B cell (primary cell): ENCODE data around the gene CD68. TPM values are rescaled to one million over a fixed set of nuclear protein-coding genes. Genes with fewer than 3 reads are reported as not detected.

ENCODE experiments used
- ATAC-seq: fragments of 200-7000 bp; cut with Tn5 transposase; one replicate; pipeline ENCODE4 v1.10.0; 2021; ENCODE audit warnings: low read depth, mild to moderate bottlenecking, moderate number of reproducible peaks, moderate library complexity
- CTCF ChIA-PET: fragments of 350-600 bp; sonication (Branson Sonifier 250); formaldehyde crosslinking; loops from one replicate; lab custom pipeline; 2021; ENCODE audit warnings: antibody characterized with exemption, inconsistent platforms; lab: Charles Lee
- POLR2A ChIA-PET: fragments of 350-600 bp; sonication (Branson Sonifier 250); formaldehyde crosslinking; loops from one replicate; lab custom pipeline; 2021; ENCODE audit warnings: antibody characterized with exemption; lab: Charles Lee
- DNase-seq: peaks from one replicate; pipeline ENCODE4 v3.0.0; 2013
- H2AFZ ChIP-seq: 2 replicates; pipeline ENCODE4 v1.6.1; 2012; ENCODE audit warnings: mild to moderate bottlenecking, low read depth, low read length; ENCODE audit not compliant: insufficient read depth, poor library complexity, severe bottlenecking
- H3K27ac ChIP-seq, 2 donors: 1 replicate in 1 of 2; 2 replicates in 1 of 2; pipeline ENCODE4 v1.5.1; 2012 to 2013; ENCODE audit warnings: low read length in 2 of 2, mild to moderate bottlenecking in 2 of 2, moderate library complexity in 1 of 2
- H3K27me3 ChIP-seq, 4 experiments: fragments of 200-600 bp in 1 of 4; sonication (generic) in 1 of 4; replicated peaks in 1 of 4; 1 replicate in 2 of 4; 2 replicates in 2 of 4; pipeline versions ENCODE4 v1.6.1 to v1.7.0; 2013 to 2016; ENCODE audit warnings: low read length in 3 of 4, mild to moderate bottlenecking in 2 of 4, mixed read lengths in 1 of 4, moderate library complexity in 1 of 4; ENCODE audit not compliant: insufficient read depth in 4 of 4, control insufficient read depth in 3 of 4; ENCODE audit errors: control extremely low read depth in 1 of 4
- H3K36me3 ChIP-seq, 2 experiments: replicated peaks in 1 of 2; 1 replicate in 1 of 2; 2 replicates in 1 of 2; pipeline versions ENCODE4 v1.6.1 to v1.7.1; 2013; ENCODE audit warnings: low read length in 1 of 2; ENCODE audit not compliant: insufficient read depth in 2 of 2, control insufficient read depth in 1 of 2; ENCODE audit errors: control extremely low read depth in 1 of 2, extremely low read depth in 1 of 2
- H3K4me1 ChIP-seq, 2 donors: fragments of 200-600 bp in 1 of 2; sonication (generic) in 1 of 2; 1 replicate in 1 of 2; 2 replicates in 1 of 2; pipeline versions ENCODE4 v1.5.1 to v1.6.1; 2013 to 2017; ENCODE audit warnings: low read length in 2 of 2; ENCODE audit not compliant: control insufficient read depth in 2 of 2, insufficient read depth in 2 of 2
- H3K4me2 ChIP-seq: replicated peaks from 2 replicates; pipeline ENCODE3; 2012; ENCODE audit warnings: mild to moderate bottlenecking, low read depth, low read length; ENCODE audit not compliant: poor library complexity, severe bottlenecking
- H3K4me3 ChIP-seq, 5 experiments: fragments of 200-600 bp in 1 of 5; sonication (generic) in 1 of 5; 1 replicate in 3 of 5; 2 replicates in 2 of 5; pipeline versions ENCODE4 v1.5.1 to v1.7.0; 2011 to 2016; ENCODE audit warnings: low read length in 4 of 5, mild to moderate bottlenecking in 4 of 5, low read depth in 2 of 5, control low read depth in 1 of 5, moderate library complexity in 1 of 5; ENCODE audit not compliant: insufficient read depth in 1 of 5; ENCODE audit errors: control extremely low read depth in 1 of 5, extremely low read depth in 1 of 5
- H3K79me2 ChIP-seq: fragments of 200-600 bp; sonication (generic); one replicate; pipeline ENCODE4 v1.6.0; 2016; ENCODE audit warnings: low read length; ENCODE audit not compliant: control insufficient read depth, insufficient read depth
- H3K9ac ChIP-seq: fragments of 200-600 bp; sonication (generic); 2 replicates; pipeline ENCODE4 v1.6.1; 2017; ENCODE audit warnings: mild to moderate bottlenecking, low read length, moderate library complexity
- H3K9me3 ChIP-seq, 3 donors: one replicate each; pipeline versions ENCODE4 v1.6.1 to v1.7.1; 2013; ENCODE audit warnings: low read length in 2 of 3; ENCODE audit not compliant: control insufficient read depth in 2 of 3, insufficient read depth in 1 of 3; ENCODE audit errors: control extremely low read depth in 1 of 3
- H4K20me1 ChIP-seq: 2 replicates; pipeline ENCODE4 v1.6.0; 2012; ENCODE audit warnings: mild to moderate bottlenecking, low read length; ENCODE audit not compliant: insufficient read depth, control insufficient read depth, poor library complexity, severe bottlenecking
- H3K27ac Mint-ChIP-seq: one replicate; pipeline ENCODE4 v1.8.0; 2021; ENCODE audit warnings: mixed read lengths
- H3K27me3 Mint-ChIP-seq: one replicate; pipeline ENCODE4 v1.8.0; 2021; ENCODE audit warnings: mixed read lengths
- H3K4me1 Mint-ChIP-seq: one replicate; pipeline ENCODE4 v1.8.0; 2021; ENCODE audit warnings: mixed read lengths
- H3K4me3 Mint-ChIP-seq: one replicate; pipeline ENCODE4 v1.8.0; 2021; ENCODE audit warnings: mixed read lengths
- H3K9me3 Mint-ChIP-seq: one replicate; pipeline ENCODE4 v1.8.0; 2022; ENCODE audit warnings: mixed read lengths; ENCODE audit not compliant: insufficient read depth
- EZH2 ChIP-seq: IDR thresholded peaks from 2 replicates; pipeline ENCODE4 v1.6.1; 2012; ENCODE audit warnings: borderline replicate concordance, low read depth, mild to moderate bottlenecking, moderate library complexity, low read length; ENCODE audit not compliant: insufficient read depth, poor library complexity, severe bottlenecking
- WGBS: methylation state at CpG from one replicate; pipeline ENCODE4 v1.1.5; 2013; ENCODE audit warnings: missing lambda C conversion rate; ENCODE audit not compliant: insufficient coverage; 5-methylcytosine and 5-hydroxymethylcytosine counted together
- intact Hi-C: fragments of 100-400 bp; cut with micrococcal nuclease; formaldehyde crosslinking; loops from one replicate; pipeline ENCODE4 v1.10.0; 2022
- polyA plus RNA-seq: library from polyadenylated mRNA; depleted of rRNA; stranded (reverse); fragments of >200 nt; gene quantifications from 2 replicates; pipeline ENCODE4 v1.2.3, GENCODE V29; 2012
- total RNA-seq, 2 donors: library from RNA; stranded (reverse); fragments of 120-200 nt in 1 of 2; gene quantifications; 1 replicate in 1 of 2; 2 replicates in 1 of 2; pipeline versions ENCODE4 v1.2.3 to v1.2.4, GENCODE V29; 2013 to 2022
- TF ChIP-seq, protein P1 (sequence below): fragments of 200-600 bp; IDR thresholded peaks from one replicate; pipeline ENCODE4 v1.8.0; 2022; ENCODE audit warnings: antibody characterized with exemption, mild to moderate bottlenecking

CD68 gene
- total and polyA plus RNA-seq, 2 donors (not counting 1 experiment from before 2014, with no cell fraction given), result 3.9 to 12.9 TPM

DNA sequence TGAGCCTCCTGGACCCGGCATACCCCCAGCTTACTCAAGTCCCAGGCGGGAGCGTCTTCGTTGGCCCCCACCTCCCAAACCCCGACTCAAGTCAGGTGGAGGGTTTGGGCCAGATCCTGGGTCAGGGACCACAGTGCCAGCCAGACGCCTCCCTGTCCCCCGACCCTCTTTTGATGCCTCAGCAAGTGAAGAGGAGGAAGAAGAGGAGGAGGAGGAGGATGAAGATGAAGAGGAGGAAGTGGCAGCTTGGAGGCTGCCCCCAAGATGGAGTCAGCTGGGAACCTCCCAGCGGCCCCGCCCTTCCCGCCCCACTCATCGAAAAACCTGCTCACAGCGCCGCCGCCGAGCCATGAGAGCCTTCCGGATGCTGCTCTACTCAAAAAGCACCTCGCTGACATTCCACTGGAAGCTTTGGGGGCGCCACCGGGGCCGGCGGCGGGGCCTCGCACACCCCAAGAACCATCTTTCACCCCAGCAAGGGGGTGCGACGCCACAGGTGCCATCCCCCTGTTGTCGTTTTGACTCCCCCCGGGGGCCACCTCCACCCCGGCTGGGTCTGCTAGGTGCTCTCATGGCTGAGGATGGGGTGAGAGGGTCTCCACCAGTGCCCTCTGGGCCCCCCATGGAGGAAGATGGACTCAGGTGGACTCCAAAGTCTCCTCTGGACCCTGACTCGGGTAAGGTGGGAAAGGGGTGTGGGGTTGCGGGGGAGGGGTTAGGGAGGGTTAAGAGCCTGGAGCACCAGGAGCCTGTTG, 16.1 kb upstream of the CD68 start:
- peak overlapping the region in 1 of 5 experiments; percentile 95 for H3K4me3 ChIP-seq
- Mint-ChIP-seq H3K4me1 (peaks cover 42% of the 10 kb centered on the region), H3K4me3 (peak overlapping the region; percentile 89), H3K9me3 (no peaks in the 10 kb centered on the region), H3K27ac (no peak overlapping the region), H3K27me3 (no peaks in the 10 kb centered on the region)
- 96% methylated on average over 22 of the region's 30 CpGs for WGBS
- TF ChIP-seq, protein P1, sequence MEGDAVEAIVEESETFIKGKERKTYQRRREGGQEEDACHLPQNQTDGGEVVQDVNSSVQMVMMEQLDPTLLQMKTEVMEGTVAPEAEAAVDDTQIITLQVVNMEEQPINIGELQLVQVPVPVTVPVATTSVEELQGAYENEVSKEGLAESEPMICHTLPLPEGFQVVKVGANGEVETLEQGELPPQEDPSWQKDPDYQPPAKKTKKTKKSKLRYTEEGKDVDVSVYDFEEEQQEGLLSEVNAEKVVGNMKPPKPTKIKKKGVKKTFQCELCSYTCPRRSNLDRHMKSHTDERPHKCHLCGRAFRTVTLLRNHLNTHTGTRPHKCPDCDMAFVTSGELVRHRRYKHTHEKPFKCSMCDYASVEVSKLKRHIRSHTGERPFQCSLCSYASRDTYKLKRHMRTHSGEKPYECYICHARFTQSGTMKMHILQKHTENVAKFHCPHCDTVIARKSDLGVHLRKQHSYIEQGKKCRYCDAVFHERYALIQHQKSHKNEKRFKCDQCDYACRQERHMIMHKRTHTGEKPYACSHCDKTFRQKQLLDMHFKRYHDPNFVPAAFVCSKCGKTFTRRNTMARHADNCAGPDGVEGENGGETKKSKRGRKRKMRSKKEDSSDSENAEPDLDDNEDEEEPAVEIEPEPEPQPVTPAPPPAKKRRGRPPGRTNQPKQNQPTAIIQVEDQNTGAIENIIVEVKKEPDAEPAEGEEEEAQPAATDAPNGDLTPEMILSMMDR, result no peak
- TF ChIP-seq EZH2, result no peak
- ATAC-seq (no peak), DNase-seq (peak; percentile 16)
- H3K9ac ChIP-seq, result no peak overlapping the region
- H3K27me3 ChIP-seq, result no peaks in the 10 kb centered on the region
- H4K20me1 ChIP-seq, result peaks cover 17% of the 10 kb centered on the region
- H3K27ac ChIP-seq, result no peak overlapping the region
- H2AFZ ChIP-seq, result no peak overlapping the region
- H3K36me3 ChIP-seq, result peaks cover 2 to 40% of the 10 kb centered on the region in 2 experiments
- H3K79me2 ChIP-seq, result peaks cover 57% of the 10 kb centered on the region
- ChIA-PET CTCF (interaction anchor here (2.9 to 25.0 kb wide), 3 partner anchors 16 to 43 kb away, joined by 10 to 666 read pairs (median 126); partner anchors contain the start of genes SOX15 and TNFSF12), POLR2A (no interaction called here)
- peaks cover 34 to 49% of the 10 kb centered on the region in 2 donors for H3K4me1 ChIP-seq
- H3K4me2 ChIP-seq, result peak overlapping the region; percentile 96
- intact Hi-C loops, result loop anchor here (5.0 kb wide), 1 partner anchor 326 kb away; the partner anchor contains the start of gene PHF23
- no peaks in the 10 kb centered on the region for H3K9me3 ChIP-seq

DNA sequence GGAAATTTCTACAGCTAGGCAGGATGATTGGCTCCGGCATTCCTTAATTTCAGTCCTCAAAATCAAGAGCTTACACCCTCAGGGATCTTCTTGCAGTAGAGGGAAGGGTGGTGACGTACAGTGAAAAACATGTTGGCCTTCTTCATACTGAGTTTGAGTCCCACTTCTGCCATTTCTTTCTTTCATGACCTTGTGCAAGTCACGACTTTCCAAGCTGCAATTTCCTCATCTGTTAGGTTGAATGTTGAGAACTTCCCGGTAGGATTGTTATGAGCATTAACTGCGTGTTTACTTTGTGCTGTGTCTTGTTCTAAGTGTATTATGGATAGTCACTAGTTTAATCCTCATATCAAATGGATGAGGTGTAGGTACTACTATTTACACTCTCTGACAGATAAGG, 9.9 kb upstream of the CD68 start:
- Histone ChIP-seq H3K27me3 (no peaks in the 10 kb centered on the region), H3K79me2 (peaks cover 45% of the 10 kb centered on the region), H4K20me1 (peaks cover 19% of the 10 kb centered on the region), H3K9me3 (no peaks in the 10 kb centered on the region), H3K9ac (no peak overlapping the region), H3K4me3 (no peak overlapping the region), H3K36me3 (peaks cover 4 to 55% of the 10 kb centered on the region in 2 experiments), H2AFZ (no peak overlapping the region), H3K27ac (no peak overlapping the region), H3K4me1 (peaks cover 12 to 18% of the 10 kb centered on the region in 2 donors), H3K4me2 (no peak overlapping the region)
- Mint-ChIP-seq H3K4me1 (peaks cover 26% of the 10 kb centered on the region), H3K27ac (peak overlapping the region; percentile 28), H3K4me3 (no peak overlapping the region), H3K9me3 (no peaks in the 10 kb centered on the region), H3K27me3 (no peaks in the 10 kb centered on the region)
- ChIA-PET POLR2A (interaction anchor here (1.2 kb wide), 1 partner anchor 14 kb away, joined by 5 read pairs; the partner anchor contains the start of gene MPDU1), CTCF (interaction anchor here (0.8 to 2.9 kb wide), 6 partner anchors 9 to 134 kb away, joined by 3 to 18 read pairs (median 6); partner anchors contain the start of gene WRAP53)
- intact Hi-C loops, result no loop called here
- DNase-seq (no peak), ATAC-seq (no peak)
- no peak for TF ChIP-seq EZH2
- TF ChIP-seq, protein P1, result no peak
- WGBS, result 100% methylated on average over 1 of the region's 5 CpGs
